HepG2 (cell line): ENCODE data around the gene HCFC2. TPM values are rescaled to one million over a fixed set of nuclear protein-coding genes. Genes with fewer than 3 reads are reported as not detected.

ENCODE experiments used
- ATAC-seq: fragments of 200-7000 bp; cut with Tn5 transposase; 3 replicates; pipeline ENCODE4 v1.9.1; 2020; ENCODE audit warnings: mild to moderate bottlenecking, moderate library complexity
- BruUV-seq: library from RNA; stranded (reverse); fragments of 400-500 nt; replicated peaks from 2 replicates; lab custom pipeline; 2021; lab: Mats Ljungman, UMichigan
- CTCF ChIA-PET: fragments of 300-600 bp; formaldehyde crosslinking; extraction: SDS; loops from one replicate; lab custom pipeline; 2021; ENCODE audit warnings: low total read pairs, inconsistent platforms, low intra/inter-chr PET ratio; lab: Yijun Ruan, JAX
- POLR2A ChIA-PET: fragments of 350-600 bp; sonication (Branson Sonifier 250); formaldehyde crosslinking; loops from one replicate; lab custom pipeline; 2020; ENCODE audit warnings: antibody characterized with exemption, inconsistent platforms; lab: Yijun Ruan, JAX
- DNase-seq: peaks from one replicate; pipeline ENCODE4 v3.0.0-alpha.2; 2015; ENCODE audit warnings: low spot score
- FAIRE-seq: peaks from 3 replicates; lab custom pipeline; 2011; peaks lifted over from hg19 to GRCh38; lab: Jason Lieb, UNC
- H2AFZ ChIP-seq: one replicate; pipeline ENCODE4 v1.6.1; 2011; ENCODE audit warnings: low read length, inconsistent platforms
- H3K27ac ChIP-seq: fragments of 300-600 bp; 3 replicates; pipeline ENCODE4 v1.8.0; 2011; ENCODE audit warnings: mixed run types, mild to moderate bottlenecking, mixed read lengths, low read length, inconsistent platforms; ENCODE audit not compliant: insufficient read depth; ENCODE audit errors: extremely low read length
- H3K27me3 ChIP-seq, 2 experiments: fragments of 200-600 bp in 1 of 2; 2 replicates in 1 of 2; 3 replicates in 1 of 2; pipeline versions ENCODE4 v1.6.0 to v1.8.0; 2011; ENCODE audit warnings: low read length in 2 of 2, mild to moderate bottlenecking in 2 of 2, moderate library complexity in 2 of 2, inconsistent platforms in 1 of 2; ENCODE audit not compliant: insufficient read depth in 2 of 2, control insufficient read depth in 1 of 2
- H3K36me3 ChIP-seq, 2 experiments: fragments of 200-600 bp in 1 of 2; replicated peaks in 1 of 2; 2 replicates in 1 of 2; 3 replicates in 1 of 2; pipeline versions ENCODE4 v1.5.1 to v1.8.0; 2011; ENCODE audit warnings: low read length in 2 of 2, inconsistent platforms in 1 of 2; ENCODE audit not compliant: insufficient read depth in 2 of 2, control insufficient read depth in 1 of 2
- H3K4me1 ChIP-seq: 2 replicates; pipeline ENCODE4 v1.5.1; 2012; ENCODE audit warnings: low read length, inconsistent platforms; ENCODE audit not compliant: insufficient read depth
- H3K4me2 ChIP-seq: 2 replicates; pipeline ENCODE4 v1.6.0; 2011; ENCODE audit warnings: low read depth, low read length, inconsistent platforms
- H3K4me3 ChIP-seq, 3 experiments: fragments of 200-600 bp in 1 of 3; sonication (generic), shearing (Covaris generic) in 1 of 3; replicated peaks in 1 of 3; 2 replicates each; pipeline ENCODE4 v1.5.1; 2011 to 2016; ENCODE audit warnings: low read length in 3 of 3, inconsistent platforms in 2 of 3, low read depth in 2 of 3, mild to moderate bottlenecking in 2 of 3, control low read depth in 1 of 3, mixed read lengths in 1 of 3; ENCODE audit not compliant: insufficient read depth in 1 of 3
- H3K79me2 ChIP-seq: one replicate; pipeline ENCODE4 v1.6.1; 2011; ENCODE audit warnings: low read length, inconsistent platforms; ENCODE audit not compliant: insufficient read depth
- H3K9ac ChIP-seq: 2 replicates; pipeline ENCODE4 v1.6.0; 2011; ENCODE audit warnings: mild to moderate bottlenecking, low read depth, low read length, inconsistent platforms; ENCODE audit not compliant: insufficient read depth
- H3K9me3 ChIP-seq: 2 replicates; pipeline ENCODE4 v1.5.1; 2012; ENCODE audit warnings: mild to moderate bottlenecking, low read length
- H4K20me1 ChIP-seq: 2 replicates; pipeline ENCODE4 v1.6.0; 2011; ENCODE audit warnings: inconsistent platforms, mild to moderate bottlenecking, low read length, moderate library complexity; ENCODE audit not compliant: insufficient read depth
- DNMT3B ChIP-seq: conservative IDR thresholded peaks from 2 replicates; pipeline ENCODE4 v1.6.1; 2016; ENCODE audit warnings: missing biosample characterization, control low read depth
- GATA4 ChIP-seq: sonication (generic); IDR thresholded peaks from 2 replicates; pipeline ENCODE4 v1.6.1; 2016; ENCODE audit warnings: antibody characterized with exemption, low read depth, borderline replicate concordance
- KDM5A ChIP-seq: fragments of 200-600 bp; sonication (generic); IDR thresholded peaks from 2 replicates; pipeline ENCODE4 v1.7.0; 2018; ENCODE audit warnings: antibody characterized with exemption, mild to moderate bottlenecking, low read length, borderline replicate concordance
- KLF16 ChIP-seq, 2 experiments: sonication (generic) in 1 of 2; formaldehyde crosslinking in 1 of 2; IDR thresholded peaks; 2 replicates each; pipeline versions ENCODE4 v1.6.1 to v1.8.0; 2016 to 2023; ENCODE audit warnings: missing genetic modification reagents in 2 of 2, missing compliant biosample characterization in 1 of 2
- NR2C2 ChIP-seq: sonication (generic); formaldehyde crosslinking; IDR thresholded peaks from 2 replicates; pipeline ENCODE4 v1.4.0; 2020; ENCODE audit warnings: missing genetic modification reagents, mild to moderate bottlenecking, moderate library complexity, borderline replicate concordance
- SP140L ChIP-seq: sonication (generic); formaldehyde crosslinking; IDR thresholded peaks from 2 replicates; pipeline ENCODE4 v1.4.0; 2020; ENCODE audit warnings: missing genetic modification reagents, borderline replicate concordance
- ZBTB40 ChIP-seq, 2 experiments: fragments of 450-650 bp in 1 of 2; sonication (generic) in 1 of 2; formaldehyde crosslinking in 1 of 2; IDR thresholded peaks; 2 replicates each; pipeline versions ENCODE4 v1.6.1 to v1.8.0; 2016 to 2022; ENCODE audit warnings: antibody characterized with exemption in 1 of 2, mild to moderate bottlenecking in 1 of 2, missing genetic modification reagents in 1 of 2
- ZMYM2 ChIP-seq: sonication (generic); formaldehyde crosslinking; IDR thresholded peaks from 2 replicates; pipeline ENCODE4 v1.8.0; 2022; ENCODE audit warnings: mild to moderate bottlenecking, missing genetic modification reagents
- ZNF343 ChIP-seq: sonication (generic); formaldehyde crosslinking; IDR thresholded peaks from 2 replicates; pipeline ENCODE4 v1.4.0; 2020; ENCODE audit warnings: mild to moderate bottlenecking, missing genetic modification reagents
- ZNF605 ChIP-seq: sonication (generic); formaldehyde crosslinking; IDR thresholded peaks from 2 replicates; pipeline ENCODE4 v1.8.0; 2022; ENCODE audit warnings: mild to moderate bottlenecking, missing genetic modification reagents
- in situ Hi-C: cut with HindIII; loops from 2 replicates; pipeline ENCODE4 v1.10.0; 2017; ENCODE audit warnings: low pct_unique_long_range_greater_than_20kb; ENCODE audit not compliant: extremely low pct_ligation_motif_present
- intact Hi-C: fragments of 100-400 bp; cut with micrococcal nuclease; formaldehyde crosslinking; loops from one replicate; pipeline ENCODE4 v1.10.0; 2022; ENCODE audit not compliant: unreplicated experiment
- polyA plus RNA-seq, 8 experiments: library from polyadenylated mRNA; depleted of rRNA in 3 of 8; stranded (reverse) in 7 of 8; unstranded in 1 of 8; fragments of >200 nt; fragmentation: Illumina TruSeq in 4 of 8; extraction: Trizol in 4 of 8; gene quantifications; 2 replicates each; pipeline versions ENCODE4 v1.2.1 to v1.2.3, GENCODE V29; 2011 to 2016; ENCODE audit warnings: low read depth in 4 of 8, missing spikeins in 1 of 8, mixed read lengths in 1 of 8; ENCODE audit not compliant: insufficient read depth in 1 of 8
- total RNA-seq, 5 experiments: library from RNA; depleted of rRNA; stranded (reverse); fragments of >200 nt; fragmentation: Illumina TruSeq; extraction: Trizol; gene quantifications; 2 replicates each; pipeline ENCODE4 v1.2.3, GENCODE V29; 2016; ENCODE audit warnings: low read depth in 1 of 5

Gene HCFC2
- total and polyA plus RNA-seq, 2 of the 13 experiments (the other 11 are each of a cell fraction or from before 2014, with no cell fraction given): 3.7 to 4.9 TPM

DNA sequence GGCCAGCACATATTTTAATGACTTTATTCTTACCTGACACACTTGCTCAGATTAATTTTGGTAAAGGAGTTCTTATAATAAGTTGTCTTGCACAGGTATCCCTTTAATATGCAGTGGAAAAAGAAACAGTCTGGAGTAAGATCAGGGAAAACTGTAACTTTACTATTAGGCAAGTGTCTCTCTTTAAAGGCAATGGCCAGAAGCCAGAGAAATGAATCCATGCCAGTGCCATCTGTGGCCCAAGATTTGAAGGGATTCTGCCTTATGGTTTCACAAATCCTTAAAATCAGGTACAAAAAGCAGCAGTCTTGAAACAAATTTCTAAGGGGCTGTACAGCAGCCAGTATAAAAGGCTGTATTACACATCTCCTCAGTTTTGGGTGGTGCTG is 51.2 kb downstream of the HCFC2 start (continued):
- no peak for TF ChIP-seq KLF16 (CRISPR knock-in tag; IDR thresholded peaks at IDR 0.05)
- TF ChIP-seq NR2C2 (CRISPR knock-in tag): no peak
- TF ChIP-seq ZNF605: no peak
- no peak for TF ChIP-seq ZNF343 (CRISPR knock-in tag)
- TF ChIP-seq SP140L: no peak
- no peak for TF ChIP-seq DNMT3B (CRISPR knock-in tag)

DNA sequence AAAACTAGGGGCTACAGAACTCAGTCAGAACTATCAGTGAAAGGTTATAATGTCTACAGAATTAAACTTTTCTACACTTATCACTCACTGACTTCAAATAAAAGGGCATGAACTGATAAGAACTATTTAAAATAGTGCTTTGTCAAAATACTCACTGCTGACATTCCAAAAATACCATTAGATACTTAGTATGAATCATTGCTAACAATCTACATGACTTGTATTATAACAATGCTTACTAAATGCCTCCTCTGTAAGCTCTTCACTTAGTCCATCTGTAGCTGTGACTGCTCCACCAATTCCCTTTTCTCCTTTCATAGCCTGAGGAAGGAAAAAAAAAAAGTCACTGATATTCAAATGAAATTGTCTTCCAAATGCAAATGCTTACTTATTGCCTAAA is 56.7 kb downstream of the HCFC2 start:
- H3K36me3 ChIP-seq: peaks cover 2 to 29% of the 10 kb centered on the region in 2 experiments; a peak in 3 of 5 replicates
- H3K27ac ChIP-seq: no peak overlapping the region
- in situ Hi-C loops (no loop called here), intact Hi-C loops (no loop called here)
- H3K4me2 ChIP-seq: no peak overlapping the region
- FAIRE-seq: no peak
- no peaks in the 10 kb centered on the region for H3K79me2 ChIP-seq
- BruUV-seq: no TSS peak
- no peaks in the 10 kb centered on the region for H3K27me3 ChIP-seq
- no peaks in the 10 kb centered on the region for H3K9me3 ChIP-seq
- H2AFZ ChIP-seq: no peak overlapping the region
- H3K4me1 ChIP-seq: 0 out of 2 replicates have a peak, but pooled peaks cover under 1% of the 10 kb centered on the region
- TF ChIP-seq ZBTB40 (IDR thresholded peaks at IDR 0.05): no peak
- no peak for TF ChIP-seq ZBTB40 (CRISPR knock-in tag; IDR thresholded peaks at IDR 0.05)
- TF ChIP-seq KDM5A: no peak
- TF ChIP-seq ZMYM2: no peak
- TF ChIP-seq GATA4: no peak
- ChIA-PET CTCF (no interaction called here), POLR2A (no interaction called here)
- DNase-seq: no peak
- no peaks in the 10 kb centered on the region for H4K20me1 ChIP-seq
- H3K4me3 ChIP-seq: no peak overlapping the region
- no peak for ATAC-seq
- no peak overlapping the region for H3K9ac ChIP-seq
